ENCODE measurements around the gene STXBP5L. TPM values are rescaled to one million over a fixed set of nuclear protein-coding genes. Genes with fewer than 3 reads are reported as not detected.

The STXBP5L gene
- total RNA-seq, 4 donors from 2014 or later: 0.29 to 0.99 (median 0.56) TPM

DNA sequence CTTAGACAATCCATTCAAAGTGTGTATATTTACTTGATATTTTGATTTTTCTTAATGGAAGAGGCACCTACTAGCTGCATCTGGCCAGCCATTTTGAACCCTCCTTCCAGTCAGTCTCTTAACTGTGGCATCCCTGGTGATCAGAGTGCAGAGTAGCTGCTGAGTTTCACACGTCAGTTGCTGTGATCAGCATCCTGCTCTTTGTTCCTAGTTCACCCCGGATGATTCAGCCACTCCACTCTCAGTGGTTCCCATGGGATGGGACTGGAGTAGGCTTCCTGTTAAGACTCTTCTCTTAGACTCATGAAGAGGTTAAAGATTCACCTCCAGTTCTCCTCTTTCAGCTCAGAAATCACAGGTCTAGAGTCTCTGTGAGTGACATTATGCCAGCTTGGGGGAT is 75.8 kb downstream of the STXBP5L start:
- H3K4me3 ChIP-seq: no peak overlapping the region
- peaks cover 0 to 22% (median 8%) of the 10 kb centered on the region in 4 donors for H3K9me3 ChIP-seq
- no peaks in the 10 kb centered on the region for H3K4me1 ChIP-seq
- H3K27ac ChIP-seq (replicated peaks in 1 of 4): no peak overlapping the region
- no peak for TF ChIP-seq POLR2AphosphoS5 (IDR thresholded peaks at IDR 0.05)
- TF ChIP-seq, protein P1, sequence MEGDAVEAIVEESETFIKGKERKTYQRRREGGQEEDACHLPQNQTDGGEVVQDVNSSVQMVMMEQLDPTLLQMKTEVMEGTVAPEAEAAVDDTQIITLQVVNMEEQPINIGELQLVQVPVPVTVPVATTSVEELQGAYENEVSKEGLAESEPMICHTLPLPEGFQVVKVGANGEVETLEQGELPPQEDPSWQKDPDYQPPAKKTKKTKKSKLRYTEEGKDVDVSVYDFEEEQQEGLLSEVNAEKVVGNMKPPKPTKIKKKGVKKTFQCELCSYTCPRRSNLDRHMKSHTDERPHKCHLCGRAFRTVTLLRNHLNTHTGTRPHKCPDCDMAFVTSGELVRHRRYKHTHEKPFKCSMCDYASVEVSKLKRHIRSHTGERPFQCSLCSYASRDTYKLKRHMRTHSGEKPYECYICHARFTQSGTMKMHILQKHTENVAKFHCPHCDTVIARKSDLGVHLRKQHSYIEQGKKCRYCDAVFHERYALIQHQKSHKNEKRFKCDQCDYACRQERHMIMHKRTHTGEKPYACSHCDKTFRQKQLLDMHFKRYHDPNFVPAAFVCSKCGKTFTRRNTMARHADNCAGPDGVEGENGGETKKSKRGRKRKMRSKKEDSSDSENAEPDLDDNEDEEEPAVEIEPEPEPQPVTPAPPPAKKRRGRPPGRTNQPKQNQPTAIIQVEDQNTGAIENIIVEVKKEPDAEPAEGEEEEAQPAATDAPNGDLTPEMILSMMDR (IDR thresholded peaks at IDR 0.05): no peak
- no peak for TF ChIP-seq EP300 (IDR thresholded peaks at IDR 0.05)
- TF ChIP-seq POLR2A (IDR thresholded peaks at IDR 0.05; ENCODE audit: low read depth): no peak
- 10% methylated on average over 2 of the region's 2 CpGs for WGBS
- no peaks in the 10 kb centered on the region for H3K27me3 ChIP-seq
- no peak for DNase-seq (ENCODE audit: extremely low spot score)
- intact Hi-C loops (cut with DNase I): no loop called here
- no peaks in the 10 kb centered on the region for H3K36me3 ChIP-seq

DNA sequence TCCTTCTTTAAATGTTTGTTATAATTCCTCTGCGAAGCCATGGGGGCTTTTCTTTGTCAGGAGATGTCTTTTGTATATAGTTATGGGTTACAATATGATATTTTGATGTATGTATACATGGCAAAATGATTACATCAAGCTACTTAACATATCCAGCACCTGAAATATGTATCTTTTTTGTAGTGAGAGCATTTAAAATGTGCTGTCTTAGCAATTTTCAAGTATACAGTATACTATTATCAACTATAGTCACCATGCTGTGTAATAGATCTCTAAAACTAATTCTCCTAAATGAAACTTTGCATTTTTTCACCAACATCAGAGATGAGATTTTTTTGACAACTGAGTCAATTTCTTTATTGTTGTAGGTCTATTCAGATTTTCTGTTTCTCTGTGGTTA is 77.2 kb downstream of the STXBP5L start:
- no peak for DNase-seq (ENCODE audit: extremely low spot score)
- WGBS: 69% methylated on average over 1 of the region's 1 CpG
- H3K36me3 ChIP-seq: no peaks in the 10 kb centered on the region
- no peak overlapping the region for H3K4me3 ChIP-seq
- TF ChIP-seq EP300 (IDR thresholded peaks at IDR 0.05) (no peak), POLR2A (IDR thresholded peaks at IDR 0.05; ENCODE audit: low read depth) (no peak), POLR2AphosphoS5 (IDR thresholded peaks at IDR 0.05) (no peak)
- TF ChIP-seq, protein P1 (IDR thresholded peaks at IDR 0.05): no peak
- H3K4me1 ChIP-seq: no peaks in the 10 kb centered on the region
- intact Hi-C loops (cut with DNase I): no loop called here
- H3K9me3 ChIP-seq: peaks cover 0 to 17% (median 8%) of the 10 kb centered on the region in 4 donors
- no peaks in the 10 kb centered on the region for H3K27me3 ChIP-seq
- H3K27ac ChIP-seq (replicated peaks in 1 of 4): no peak overlapping the region

- TF ChIP-seq, protein P1 (IDR thresholded peaks at IDR 0.05): no peak
- TF ChIP-seq EP300 (IDR thresholded peaks at IDR 0.05): no peak
- no peak for TF ChIP-seq POLR2A (IDR thresholded peaks at IDR 0.05; ENCODE audit: low read depth)
- no peak for TF ChIP-seq POLR2AphosphoS5 (IDR thresholded peaks at IDR 0.05)
- WGBS: 93% methylated on average over 4 of the region's 4 CpGs
- intact Hi-C loops (cut with DNase I): no loop called here
These were observed 81.0 kb downstream of the STXBP5L start for GRCh38 chr3:120988994-120989393.

DNA sequence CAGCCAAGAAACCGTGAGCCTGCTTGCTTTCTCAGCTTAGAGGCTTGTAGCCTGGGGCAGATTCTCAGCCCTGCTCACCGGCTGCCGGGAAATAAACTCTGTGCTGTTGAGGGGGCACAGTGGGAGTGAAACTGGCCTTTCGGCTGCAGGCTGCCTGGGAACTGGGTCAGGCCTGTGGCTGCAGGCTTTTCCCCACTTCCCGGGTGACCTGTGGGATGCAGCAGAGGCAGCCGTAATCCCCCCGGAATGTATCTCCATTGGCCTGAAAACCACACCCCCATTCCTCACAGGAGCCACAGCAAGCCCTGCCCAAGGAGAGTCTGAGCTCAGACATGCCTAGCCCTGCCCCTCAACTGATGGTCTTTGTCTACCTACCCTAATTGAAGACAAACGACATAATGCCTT is 110.9 kb downstream of the STXBP5L start:
- TF ChIP-seq POLR2AphosphoS5 (IDR thresholded peaks at IDR 0.05) (no peak), POLR2A (IDR thresholded peaks at IDR 0.05; ENCODE audit: low read depth) (no peak), EP300 (IDR thresholded peaks at IDR 0.05) (no peak)
- TF ChIP-seq, protein P1 (IDR thresholded peaks at IDR 0.05): no peak
- H3K36me3 ChIP-seq: no peaks in the 10 kb centered on the region
- intact Hi-C loops (cut with DNase I): no loop called here
- 79% methylated on average over 5 of the region's 8 CpGs for WGBS
- no peaks in the 10 kb centered on the region for H3K4me1 ChIP-seq
- no peak for DNase-seq (ENCODE audit: extremely low spot score)
- H3K4me3 ChIP-seq: no peak overlapping the region
- H3K27ac ChIP-seq (replicated peaks in 1 of 4): no peak overlapping the region
- no peaks in the 10 kb centered on the region for H3K27me3 ChIP-seq
- H3K9me3 ChIP-seq: peaks cover 0 to 6% (median 0%) of the 10 kb centered on the region in 4 donors

More at GRCh38 chr3:120988994-120989393, 81.0 kb downstream of the STXBP5L start:
- Histone ChIP-seq H3K36me3 (no peaks in the 10 kb centered on the region), H3K9me3 (peaks cover 0 to 5% (median 0%) of the 10 kb centered on the region in 4 donors), H3K4me3 (no peak overlapping the region), H3K27ac (replicated peaks in 1 of 4) (no peak overlapping the region), H3K4me1 (no peaks in the 10 kb centered on the region), H3K27me3 (no peaks in the 10 kb centered on the region)
- DNase-seq (ENCODE audit: extremely low spot score): no peak

- Histone ChIP-seq H3K27ac (replicated peaks in 1 of 4) (no peak overlapping the region), H3K4me3 (no peak overlapping the region), H3K27me3 (no peaks in the 10 kb centered on the region), H3K9me3 (no peaks in the 10 kb centered on the region), H3K36me3 (no peaks in the 10 kb centered on the region), H3K4me1 (no peaks in the 10 kb centered on the region)
- DNase-seq (ENCODE audit: extremely low spot score): no peak
- intact Hi-C loops (cut with DNase I): no loop called here
- no peak for TF ChIP-seq POLR2AphosphoS5 (IDR thresholded peaks at IDR 0.05)
- TF ChIP-seq, protein P1 (IDR thresholded peaks at IDR 0.05): no peak
- no peak for TF ChIP-seq POLR2A (IDR thresholded peaks at IDR 0.05; ENCODE audit: low read depth)
- TF ChIP-seq EP300 (IDR thresholded peaks at IDR 0.05): no peak
- 75% methylated on average over 3 of the region's 6 CpGs for WGBS
These were observed 155.6 kb downstream of the STXBP5L start for GRCh38 chr3:121063628-121064027.

Measured in esophagus muscularis mucosa (tissue), 4 donors.